ENCODE data around the gene CKAP2L. TPM values are rescaled to one million over a fixed set of nuclear protein-coding genes. Genes with fewer than 3 reads are reported as not detected.

Gene CKAP2L
- total and polyA plus RNA-seq, 10 of the 15 experiments (the other 5 are each of a cell fraction or from before 2014, with no cell fraction given), result 10.5 to 37.4 (median 20.2) TPM

DNA sequence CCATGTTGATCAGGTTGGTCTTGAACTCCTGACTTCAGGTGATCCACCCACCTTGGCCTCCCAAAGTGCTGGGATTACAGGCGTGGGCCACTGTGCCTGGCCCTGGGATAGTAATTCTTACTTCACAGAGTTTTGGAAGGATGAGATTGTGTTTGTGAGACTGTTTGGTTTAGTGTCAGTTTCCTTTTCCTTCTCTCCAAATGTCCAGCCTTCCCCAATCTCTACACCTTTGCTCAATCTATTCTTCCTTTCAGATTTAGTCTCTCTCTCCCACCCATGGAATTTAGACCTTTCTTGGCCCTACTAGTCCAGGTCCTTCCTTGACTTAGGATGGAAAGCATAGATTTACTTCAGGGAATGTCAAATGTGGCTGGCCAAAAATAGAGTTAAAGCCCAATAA lies 32.1 kb upstream of the CKAP2L start (continued):
- TF ChIP-seq, protein P1, sequence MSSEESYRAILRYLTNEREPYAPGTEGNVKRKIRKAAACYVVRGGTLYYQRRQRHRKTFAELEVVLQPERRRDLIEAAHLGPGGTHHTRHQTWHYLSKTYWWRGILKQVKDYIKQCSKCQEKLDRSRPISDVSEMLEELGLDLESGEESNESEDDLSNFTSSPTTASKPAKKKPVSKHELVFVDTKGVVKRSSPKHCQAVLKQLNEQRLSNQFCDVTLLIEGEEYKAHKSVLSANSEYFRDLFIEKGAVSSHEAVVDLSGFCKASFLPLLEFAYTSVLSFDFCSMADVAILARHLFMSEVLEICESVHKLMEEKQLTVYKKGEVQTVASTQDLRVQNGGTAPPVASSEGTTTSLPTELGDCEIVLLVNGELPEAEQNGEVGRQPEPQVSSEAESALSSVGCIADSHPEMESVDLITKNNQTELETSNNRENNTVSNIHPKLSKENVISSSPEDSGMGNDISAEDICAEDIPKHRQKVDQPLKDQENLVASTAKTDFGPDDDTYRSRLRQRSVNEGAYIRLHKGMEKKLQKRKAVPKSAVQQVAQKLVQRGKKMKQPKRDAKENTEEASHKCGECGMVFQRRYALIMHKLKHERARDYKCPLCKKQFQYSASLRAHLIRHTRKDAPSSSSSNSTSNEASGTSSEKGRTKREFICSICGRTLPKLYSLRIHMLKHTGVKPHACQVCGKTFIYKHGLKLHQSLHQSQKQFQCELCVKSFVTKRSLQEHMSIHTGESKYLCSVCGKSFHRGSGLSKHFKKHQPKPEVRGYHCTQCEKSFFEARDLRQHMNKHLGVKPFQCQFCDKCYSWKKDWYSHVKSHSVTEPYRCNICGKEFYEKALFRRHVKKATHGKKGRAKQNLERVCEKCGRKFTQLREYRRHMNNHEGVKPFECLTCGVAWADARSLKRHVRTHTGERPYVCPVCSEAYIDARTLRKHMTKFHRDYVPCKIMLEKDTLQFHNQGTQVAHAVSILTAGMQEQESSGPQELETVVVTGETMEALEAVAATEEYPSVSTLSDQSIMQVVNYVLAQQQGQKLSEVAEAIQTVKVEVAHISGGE (CRISPR knock-in tag; IDR thresholded peaks at IDR 0.05), result no peak
- no peak for TF ChIP-seq TCF3 (IDR thresholded peaks at IDR 0.05; ENCODE audit: borderline replicate concordance, insufficient read depth, low read depth, low read length)
- TF ChIP-seq HDAC6 (IDR thresholded peaks at IDR 0.05; ENCODE audit: unreplicated experiment), result no peak
- no peak for TF ChIP-seq BHLHE40 (IDR thresholded peaks at IDR 0.05; ENCODE audit: borderline replicate concordance in 1 of 2, low read depth in 2 of 2, low read length in 1 of 2)
- TF ChIP-seq MTA2 (IDR thresholded peaks at IDR 0.05; ENCODE audit: low read depth), result no peak
- TF ChIP-seq CREM (IDR thresholded peaks at IDR 0.05; ENCODE audit: low read depth), result no peak

GRCh38 chr2:112795774-112796173 lies 31.4 kb upstream of the CKAP2L start:
- H3K79me2 ChIP-seq (ENCODE audit: control insufficient read depth, insufficient read depth, low read length), result no peaks in the 10 kb centered on the region
- H2AFZ ChIP-seq (ENCODE audit: control insufficient read depth, low read depth, low read length), result no peak overlapping the region
- ChIA-PET RAD21 (ENCODE audit: unreplicated experiment) (interaction anchor here (1.3 to 1.7 kb wide), 5 partner anchors 10 to 85 kb away, joined by 4 to 6 read pairs (median 4); no protein-coding TSS in a partner anchor), POLR2A (interaction anchor here (0.6 to 2.4 kb wide), 6 partner anchors 9 to 774 kb away, joined by 3 to 9 read pairs (median 3); no protein-coding TSS in a partner anchor), CTCF (interaction anchor here (1.2 to 1.5 kb wide), 3 partner anchors 47 to 146 kb away, joined by 3 to 6 read pairs (median 5); no protein-coding TSS in a partner anchor), SMC1A (ENCODE audit: uncharacterized antibody, unreplicated experiment) (interaction anchor here (0.9 to 6.5 kb wide), 11 partner anchors 9 to 146 kb away, joined by 3 to 57 read pairs (median 4); partner anchors contain the start of gene IL1A)
- H3K27ac ChIP-seq (ENCODE audit: control insufficient read depth, insufficient read depth), result no peak overlapping the region
- 41% methylated on average over 1 of the region's 1 CpG for WGBS (ENCODE audit: insufficient coverage, insufficient replicate concordance, low lambda C conversion rate, missing lambda C conversion rate)
- H3K27me3 ChIP-seq (replicated peaks in 1 of 2; ENCODE audit: control insufficient read depth in 2 of 2, insufficient read depth in 2 of 2, low read length in 1 of 2), result no peaks in the 10 kb centered on the region
- no peak overlapping the region for H3K4me2 ChIP-seq (ENCODE audit: control insufficient read depth, insufficient read depth)
- peaks cover 13% of the 10 kb centered on the region for H3K4me1 ChIP-seq (ENCODE audit: control insufficient read depth, insufficient read depth, low read length)
- peaks cover 2% of the 10 kb centered on the region; the same call in 2 of the 3 replicates for H3K9me3 ChIP-seq (replicated peaks; ENCODE audit: control insufficient read depth, insufficient read depth, low read length)
- no peaks in the 10 kb centered on the region for H3K36me3 ChIP-seq (ENCODE audit: control insufficient read depth in 2 of 2, insufficient read depth in 2 of 2, low read length in 1 of 2)
- DNase-seq (ENCODE audit: low read depth, low spot score) (no peak), ATAC-seq (peak; percentile 40), FAIRE-seq (no peak)
- H3K4me3 ChIP-seq, result no peak overlapping the region
- intact Hi-C loops (cut with micrococcal nuclease; ENCODE audit: unreplicated experiment), result no loop called here
- no TSS peak for BruUV-seq (replicated peaks)
- in situ Hi-C loops (cut with MboI), result no loop called here
- no peaks in the 10 kb centered on the region for H4K20me1 ChIP-seq (ENCODE audit: control insufficient read depth, insufficient read depth)
- no peak overlapping the region for H3K9ac ChIP-seq (ENCODE audit: control insufficient read depth, insufficient read depth, low read length)
- TF ChIP-seq NR2C1 (IDR thresholded peaks at IDR 0.05) (no peak), CTCF (IDR thresholded peaks at IDR 0.05 in 2 of 3, conservative IDR thresholded peaks at IDR 0.05 in 1 of 3; ENCODE audit: control insufficient read depth in 2 of 3, extremely low read depth in 1 of 3, insufficient read depth in 1 of 3, low read depth in 3 of 3, low read length in 3 of 3) (no peak), EZH2 (IDR thresholded peaks at IDR 0.05; ENCODE audit: borderline replicate concordance, control insufficient read depth, low read depth, low read length) (no peak), ZBED1 (IDR thresholded peaks at IDR 0.05; ENCODE audit: borderline replicate concordance) (no peak), FOXM1 (IDR thresholded peaks at IDR 0.05; ENCODE audit: low read depth, low read length) (no peak), RELA (IDR thresholded peaks at IDR 0.05; ENCODE audit: borderline replicate concordance, partially characterized antibody) (no peak), CBX5 (IDR thresholded peaks at IDR 0.05; ENCODE audit: low read depth) (no peak), SMAD1 (IDR thresholded peaks at IDR 0.05; ENCODE audit: low read depth, partially characterized antibody) (no peak), ATF3 (IDR thresholded peaks at IDR 0.05; ENCODE audit: borderline replicate concordance, extremely low read depth, low read depth, low read length) (no peak), RCOR1 (conservative IDR thresholded peaks at IDR 0.05; ENCODE audit: low read depth, low read length) (no peak), MTA3 (IDR thresholded peaks at IDR 0.05; ENCODE audit: borderline replicate concordance, low read length) (no peak), SMC3 (IDR thresholded peaks at IDR 0.05; ENCODE audit: borderline replicate concordance, low read length) (no peak)
